GM23338 (cell line): ENCODE measurements around the gene SPRED2. TPM values are rescaled to one million over a fixed set of nuclear protein-coding genes. Genes with fewer than 3 reads are reported as not detected.

ENCODE experiments used
- ATAC-seq: fragments of 200-7000 bp; cut with Tn5 transposase; 3 replicates; pipeline ENCODE4 v1.9.1; 2020
- DNase-seq: peaks from one replicate; pipeline ENCODE4 v3.0.0-alpha.2; 2015; ENCODE audit warnings: low spot score
- H2AFZ ChIP-seq: fragments of 200-600 bp; sonication (generic); 2 replicates; pipeline ENCODE4 v1.8.0; 2016; ENCODE audit warnings: antibody characterized with exemption, mild to moderate bottlenecking, moderate library complexity
- H3F3A ChIP-seq: fragments of 200-600 bp; sonication (generic); replicated peaks from 2 replicates; pipeline ENCODE4 v1.8.0; 2017; ENCODE audit warnings: antibody characterized with exemption, mixed run types, low read depth
- H3K27ac ChIP-seq: fragments of 200-600 bp; sonication (generic); 2 replicates; pipeline ENCODE4 v1.6.1; 2016; ENCODE audit warnings: low read depth
- H3K27me3 ChIP-seq: fragments of 200-600 bp; sonication (generic); 2 replicates; pipeline ENCODE4 v1.8.0; 2016; ENCODE audit warnings: mild to moderate bottlenecking, mixed run types, moderate library complexity; ENCODE audit not compliant: insufficient read depth
- H3K36me3 ChIP-seq: fragments of 200-600 bp; sonication (generic); 2 replicates; pipeline ENCODE4 v1.8.0; 2016; ENCODE audit warnings: mild to moderate bottlenecking; ENCODE audit not compliant: insufficient read depth
- H3K4me1 ChIP-seq: fragments of 200-600 bp; sonication (generic); 2 replicates; pipeline ENCODE4 v1.8.0; 2016; ENCODE audit warnings: mild to moderate bottlenecking, moderate library complexity; ENCODE audit not compliant: insufficient read depth
- H3K4me2 ChIP-seq: fragments of 200-600 bp; sonication (generic); 2 replicates; pipeline ENCODE4 v1.7.1; 2017; ENCODE audit warnings: mixed run types
- H3K4me3 ChIP-seq: fragments of 200-600 bp; sonication (generic); 2 replicates; pipeline ENCODE4 v1.6.1; 2016; ENCODE audit warnings: mixed run types
- H3K79me2 ChIP-seq: fragments of 200-600 bp; sonication (generic); replicated peaks from 2 replicates; pipeline ENCODE4 v1.8.0; 2017; ENCODE audit warnings: mild to moderate bottlenecking; ENCODE audit not compliant: insufficient read depth
- H3K9me2 ChIP-seq: fragments of 200-600 bp; sonication (generic); 2 replicates; pipeline ENCODE4 v1.8.0; 2017; ENCODE audit not compliant: insufficient read depth
- H4K20me1 ChIP-seq: fragments of 200-600 bp; sonication (generic); replicated peaks from 2 replicates; pipeline ENCODE4 v1.8.0; 2017; ENCODE audit warnings: mild to moderate bottlenecking; ENCODE audit not compliant: insufficient read depth
- H3K27ac Mint-ChIP-seq: 2 replicates; pipeline ENCODE4 v1.8.0; 2020; ENCODE audit warnings: inconsistent platforms, mild to moderate bottlenecking, moderate library complexity, mixed read lengths
- H3K27me3 Mint-ChIP-seq: 3 replicates; pipeline ENCODE4 v1.8.0; 2022; ENCODE audit warnings: low read depth, mild to moderate bottlenecking, moderate library complexity, mixed read lengths, inconsistent platforms; ENCODE audit not compliant: insufficient read depth, poor library complexity
- H3K36me3 Mint-ChIP-seq: 3 replicates; pipeline ENCODE4 v1.8.0; 2021; ENCODE audit warnings: low read depth, mild to moderate bottlenecking, inconsistent platforms, moderate library complexity, mixed read lengths
- H3K4me1 Mint-ChIP-seq: 3 replicates; pipeline ENCODE4 v1.8.0; 2020; ENCODE audit warnings: mild to moderate bottlenecking, inconsistent platforms, mixed read lengths
- H3K4me3 Mint-ChIP-seq: 3 replicates; pipeline ENCODE4 v1.8.0; 2021; ENCODE audit warnings: moderate library complexity, mild to moderate bottlenecking, inconsistent platforms, mixed read lengths
- H3K9me3 Mint-ChIP-seq: 3 replicates; pipeline ENCODE4 v1.8.0; 2020; ENCODE audit warnings: moderate library complexity, mild to moderate bottlenecking, inconsistent platforms, mixed read lengths
- REST ChIP-seq: IDR thresholded peaks from one replicate; pipeline ENCODE4 v1.6.1; 2018; ENCODE audit warnings: antibody characterized with exemption; ENCODE audit not compliant: unreplicated experiment
- ZNF462 ChIP-seq: fragments of 250-450 bp; sonication (Bioruptor Pico); IDR thresholded peaks from 2 replicates; pipeline ENCODE4 v1.5.0; 2020; ENCODE audit warnings: mild to moderate bottlenecking, moderate library complexity
- polyA plus RNA-seq: library from polyadenylated mRNA; unstranded; fragments of >200 nt; fragmentation: Nextera tagmentation; extraction: Ambion mirVana; gene quantifications from 2 replicates; pipeline ENCODE4 v1.2.1, GENCODE V29; 2016
- total RNA-seq: library from RNA; depleted of rRNA; stranded (reverse); fragments of >200 nt; shearing (Covaris generic); gene quantifications from 2 replicates; pipeline ENCODE4 v1.2.3, GENCODE V29; 2014

SPRED2 gene
- total and polyA plus RNA-seq, 2 experiments from 2014 or later: 8.7 to 13.0 TPM

- no peak for TF ChIP-seq ZNF462
These were observed 50.1 kb downstream of the SPRED2 start (continued) for GRCh38 chr2:65382323-65382722.

GRCh38 chr2:65381607-65382051 lies 50.8 kb downstream of the SPRED2 start:
- Mint-ChIP-seq H3K4me1 (peaks cover 28% of the 10 kb centered on the region), H3K9me3 (no peaks in the 10 kb centered on the region), H3K36me3 (no peaks in the 10 kb centered on the region), H3K4me3 (no peak overlapping the region), H3K27me3 (peaks cover 3% of the 10 kb centered on the region), H3K27ac (no peak overlapping the region)
- H3K4me1 ChIP-seq: peaks cover 15% of the 10 kb centered on the region
- peaks cover 24% of the 10 kb centered on the region for H4K20me1 ChIP-seq
- H2AFZ ChIP-seq: no peak overlapping the region
- H3K27ac ChIP-seq: no peak overlapping the region
- no peaks in the 10 kb centered on the region for H3K27me3 ChIP-seq
- no peak for TF ChIP-seq REST
- no peak overlapping the region for H3K4me3 ChIP-seq
- H3F3A ChIP-seq: no peaks in the 10 kb centered on the region
- ATAC-seq (no peak), DNase-seq (no peak)
- 0 out of 2 replicates have a peak, but pooled peaks cover 4% of the 10 kb centered on the region for H3K9me2 ChIP-seq
- H3K4me2 ChIP-seq: no peak overlapping the region
- H3K79me2 ChIP-seq: 0 out of 2 replicates have a peak, but pooled peaks cover 4% of the 10 kb centered on the region
- no peaks in the 10 kb centered on the region for H3K36me3 ChIP-seq
